NCI-H2107 (cell line): ENCODE measurements around the gene PI16.
"Not testable (repeated sequence)": the region's sequence is repeated elsewhere in the genome, so short reads cannot be mapped to it uniquely, and the experiment has no call there.

Experiments
- DNase-seq: peaks from one replicate; lab custom pipeline; 2025; lab: John Stamatoyannopoulos, UW

PI16 gene

GRCh38 chr6:36928547-36928918 is 26.0 kb upstream of the PI16 start:
- DNase-seq = no peak

GRCh38 chr6:36929152-36929551 is 25.4 kb upstream of the PI16 start:
- DNase-seq = no peak

DNA sequence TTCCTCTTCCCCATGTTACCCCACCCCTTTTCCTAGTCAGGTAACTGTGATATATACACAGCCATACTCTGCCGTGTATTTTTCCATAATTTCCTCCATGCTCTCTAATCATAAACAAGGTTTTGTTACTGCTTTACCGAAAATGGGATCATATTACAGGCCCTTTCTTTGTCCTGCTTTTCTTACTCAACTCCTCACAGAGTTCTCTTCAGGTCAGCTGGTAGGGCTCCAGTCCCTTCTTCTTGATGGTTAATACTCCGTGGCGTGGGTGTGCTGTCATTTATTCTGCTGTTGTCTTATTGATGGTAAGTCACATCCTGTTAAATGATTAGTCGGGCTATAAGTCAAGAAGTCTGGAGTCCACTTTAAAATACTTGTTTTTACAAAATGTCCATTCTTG is 24.9 kb upstream of the PI16 start:
- peak; percentile 25 for DNase-seq

DNA sequence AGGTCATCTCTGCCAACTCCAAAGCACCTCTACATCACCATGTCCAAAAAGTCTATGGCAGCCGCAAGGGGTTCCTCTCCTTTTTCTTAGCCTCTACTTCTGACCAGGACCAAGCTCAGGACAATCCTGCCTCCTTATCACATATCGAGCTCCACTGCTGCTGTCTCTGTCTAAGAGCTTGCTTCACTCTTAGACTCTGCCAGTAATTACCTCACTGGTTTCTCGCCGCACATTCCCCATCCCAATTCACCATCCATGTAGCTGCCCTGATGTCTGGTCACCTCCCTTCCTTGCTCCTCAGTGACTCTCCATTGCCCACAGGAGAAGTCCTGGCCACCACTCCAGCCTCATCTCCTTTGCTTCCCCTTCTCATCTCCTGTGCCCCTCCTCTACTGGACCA is 24.1 kb upstream of the PI16 start:
- no peak for DNase-seq

DNA sequence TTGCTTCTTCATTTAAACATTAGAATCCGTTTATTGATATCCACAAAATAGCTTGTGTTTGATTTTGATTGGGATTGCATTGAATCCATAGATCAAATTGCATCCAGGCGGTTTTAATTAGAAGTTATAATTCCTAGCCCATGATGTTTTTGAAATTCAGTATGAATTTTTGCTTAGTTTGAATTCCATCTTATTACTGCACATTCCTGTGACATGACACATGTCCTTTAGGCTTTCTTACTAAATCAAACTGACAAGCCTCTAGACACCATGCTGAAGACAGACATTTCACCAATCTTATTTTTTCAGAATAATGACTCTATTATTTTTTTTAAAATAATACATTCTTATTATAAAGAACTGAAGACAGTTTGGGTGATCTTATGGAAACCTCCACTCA is 21.4 kb upstream of the PI16 start:
- no peak for DNase-seq

DNA sequence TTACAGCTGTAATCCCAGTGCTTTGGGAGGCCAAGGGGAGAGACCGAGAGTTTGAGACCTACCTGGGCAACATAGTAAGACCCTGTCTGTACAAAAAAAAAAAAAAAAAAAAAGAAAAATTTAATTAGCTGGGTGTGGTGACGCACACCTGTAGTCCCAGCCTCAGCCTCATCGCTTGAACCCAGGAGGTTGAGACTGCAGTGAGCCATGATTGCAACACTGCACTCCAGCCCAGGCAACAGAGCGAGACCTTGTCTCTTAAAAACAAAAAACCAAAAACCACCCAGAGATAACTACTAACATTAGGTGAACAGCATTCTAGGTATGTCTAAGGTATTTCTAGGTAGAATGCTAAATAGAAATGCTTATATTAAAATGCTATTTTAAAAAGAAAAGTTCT is 21.0 kb upstream of the PI16 start:
- DNase-seq = no peak

DNA sequence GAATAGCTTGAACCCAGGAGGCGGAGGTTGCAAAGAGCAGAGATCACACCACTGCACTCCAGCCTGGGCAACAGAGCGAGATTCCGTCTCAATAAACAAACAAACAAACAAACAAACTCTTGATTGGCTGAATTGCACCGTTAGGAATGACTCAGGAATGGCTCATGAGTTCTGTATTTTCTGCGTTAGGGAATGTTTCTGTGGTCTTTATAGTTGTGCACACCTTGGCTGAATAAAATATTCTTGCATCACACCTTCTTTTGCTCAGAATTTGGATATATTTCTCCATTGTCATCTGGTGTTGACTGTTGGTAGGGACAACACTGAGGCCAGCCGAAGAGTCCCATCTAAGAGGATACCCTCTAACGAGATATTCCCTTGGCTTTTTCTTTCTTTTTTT is 19.6 kb upstream of the PI16 start:
- DNase-seq = no peak

DNA sequence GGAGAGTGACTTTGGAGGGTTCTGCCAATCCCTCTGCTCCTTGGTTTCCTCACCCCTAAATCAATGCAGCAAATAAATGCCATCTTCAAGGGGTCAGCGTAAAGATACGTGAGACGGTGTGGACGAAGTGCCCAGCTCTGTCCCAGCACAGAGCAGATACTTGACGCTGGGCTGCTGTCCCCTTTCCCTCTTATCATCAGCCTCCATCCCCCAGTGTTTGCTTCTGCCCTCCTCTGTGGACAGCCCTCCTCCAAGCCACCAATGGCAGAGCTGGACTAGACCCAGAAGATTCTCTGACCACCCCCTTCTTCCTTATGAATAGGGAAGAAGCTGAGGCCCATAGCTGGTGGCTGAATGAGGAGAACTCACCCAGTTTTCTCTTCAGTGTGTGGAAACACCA is 17.7 kb upstream of the PI16 start:
- no peak for DNase-seq

- DNase-seq = no peak
Measured at GRCh38 chr6:36937896-36938295, 16.6 kb upstream of the PI16 start.

- no peak for DNase-seq
Measured at GRCh38 chr6:36938536-36938935, 16.0 kb upstream of the PI16 start.

GRCh38 chr6:36939005-36939404 is 15.5 kb upstream of the PI16 start:
- not testable (repeated sequence) for DNase-seq

GRCh38 chr6:36940027-36940426 is 14.5 kb upstream of the PI16 start:
- no peak for DNase-seq

GRCh38 chr6:36941561-36941960 is 13.0 kb upstream of the PI16 start:
- not testable (repeated sequence) for DNase-seq

- not testable (repeated sequence) for DNase-seq
Measured at GRCh38 chr6:36942329-36942728, 12.2 kb upstream of the PI16 start.

- no peak for DNase-seq
Measured at GRCh38 chr6:36944650-36945049, 9.9 kb upstream of the PI16 start.

GRCh38 chr6:36945301-36945700 is 9.2 kb upstream of the PI16 start:
- DNase-seq = no peak

GRCh38 chr6:36946526-36946925 is 8.0 kb upstream of the PI16 start:
- DNase-seq = no peak

GRCh38 chr6:36947570-36948351 is 6.8 kb upstream of the PI16 start:
- DNase-seq = no peak

- DNase-seq = not testable (repeated sequence)
Measured at GRCh38 chr6:36949076-36949475, 5.5 kb upstream of the PI16 start.

GRCh38 chr6:36949636-36950035 is 4.9 kb upstream of the PI16 start:
- DNase-seq = no peak

GRCh38 chr6:36953931-36954261 is 642 bp upstream of the PI16 start:
- no peak for DNase-seq

- no peak for DNase-seq
Measured at GRCh38 chr6:36955136-36955535, 598 bp downstream of the PI16 start.

DNA sequence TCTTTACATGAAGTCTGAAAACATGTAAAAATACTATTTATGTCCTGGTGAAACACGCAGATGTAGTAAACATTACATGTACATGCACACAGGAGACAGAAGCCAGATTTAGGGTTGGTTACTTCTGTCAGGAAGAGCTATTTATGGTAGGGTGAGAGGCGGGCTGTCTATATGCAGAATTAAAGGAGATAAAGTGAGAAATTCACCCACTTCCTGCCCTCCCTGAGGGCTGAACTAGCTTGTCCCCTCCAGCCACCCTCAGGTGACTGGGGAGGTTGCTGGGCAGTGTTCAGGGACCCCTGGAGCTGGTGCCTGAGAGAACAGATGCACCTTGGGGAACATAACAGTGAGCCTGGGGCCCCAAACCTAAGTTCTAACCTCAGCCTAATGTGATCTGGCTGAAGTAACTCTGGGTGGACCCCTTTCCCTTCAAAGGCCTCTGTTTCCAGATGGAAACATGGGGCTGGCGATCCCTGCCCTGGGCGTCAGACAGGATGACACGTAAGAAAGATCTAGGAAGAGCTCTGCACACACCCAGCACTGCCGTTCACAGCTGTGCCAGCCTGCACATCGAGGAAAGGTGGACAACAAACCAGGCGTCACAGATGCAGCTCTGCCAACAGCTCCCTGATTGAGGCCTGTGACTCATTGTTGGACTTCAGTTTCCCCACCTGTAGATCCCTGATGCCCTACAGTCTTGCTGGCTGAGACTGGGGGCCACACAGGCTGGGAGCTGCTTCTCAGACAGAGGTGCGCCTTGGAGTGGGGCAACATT is 1.3 kb downstream of the PI16 start:
- DNase-seq = no peak

GRCh38 chr6:36956446-36956820 is 1.9 kb downstream of the PI16 start:
- no peak for DNase-seq
